ENCODE measurements around the gene SUMO3.

The SUMO3 gene

GRCh38 chr21:44838039-44838895 is 20.4 kb upstream of the SUMO3 start:
- ATAC-seq (ENCODE audit: low read depth) (no peak), DNase-seq (ENCODE audit: low spot score) (no peak)

GRCh38 chr21:44837537-44837936 is 19.7 kb upstream of the SUMO3 start:
- TF ChIP-seq CTCF (IDR thresholded peaks at IDR 0.05; ENCODE audit: poor library complexity, severe bottlenecking) = no peak
- Histone ChIP-seq H3K27me3 (ENCODE audit: insufficient read depth, poor library complexity, severe bottlenecking) (no peaks in the 10 kb centered on the region), H3K4me1 (ENCODE audit: insufficient read depth, poor library complexity, severe bottlenecking) (no peaks in the 10 kb centered on the region), H3K36me3 (ENCODE audit: low read depth) (no peaks in the 10 kb centered on the region), H3K27ac (ENCODE audit: poor library complexity, severe bottlenecking) (no peak overlapping the region), H3K4me3 (ENCODE audit: severe bottlenecking) (no peak overlapping the region), H3K9me3 (ENCODE audit: severe bottlenecking) (no peaks in the 10 kb centered on the region)
- DNase-seq (ENCODE audit: low spot score) = no peak
- no peak for ATAC-seq (ENCODE audit: low read depth)

More at GRCh38 chr21:44838039-44838895, 20.4 kb upstream of the SUMO3 start:
- H3K9me3 ChIP-seq (ENCODE audit: severe bottlenecking) = no peaks in the 10 kb centered on the region
- no peak for TF ChIP-seq CTCF (IDR thresholded peaks at IDR 0.05; ENCODE audit: poor library complexity, severe bottlenecking)
- H3K36me3 ChIP-seq (ENCODE audit: low read depth) = no peaks in the 10 kb centered on the region
- H3K4me1 ChIP-seq (ENCODE audit: insufficient read depth, poor library complexity, severe bottlenecking) = no peaks in the 10 kb centered on the region
- H3K4me3 ChIP-seq (ENCODE audit: severe bottlenecking) = no peak overlapping the region
- H3K27ac ChIP-seq (ENCODE audit: poor library complexity, severe bottlenecking) = no peak overlapping the region
- H3K27me3 ChIP-seq (ENCODE audit: insufficient read depth, poor library complexity, severe bottlenecking) = no peaks in the 10 kb centered on the region

GRCh38 chr21:44836666-44837471 is 19.0 kb upstream of the SUMO3 start:
- Histone ChIP-seq H3K27ac (ENCODE audit: poor library complexity, severe bottlenecking) (no peak overlapping the region), H3K9me3 (ENCODE audit: severe bottlenecking) (no peaks in the 10 kb centered on the region), H3K4me1 (ENCODE audit: insufficient read depth, poor library complexity, severe bottlenecking) (no peaks in the 10 kb centered on the region), H3K4me3 (ENCODE audit: severe bottlenecking) (no peak overlapping the region), H3K36me3 (ENCODE audit: low read depth) (no peaks in the 10 kb centered on the region), H3K27me3 (ENCODE audit: insufficient read depth, poor library complexity, severe bottlenecking) (no peaks in the 10 kb centered on the region)
- peak; percentile 40 for ATAC-seq (ENCODE audit: low read depth)
- no peak for TF ChIP-seq CTCF (IDR thresholded peaks at IDR 0.05; ENCODE audit: poor library complexity, severe bottlenecking)
- no peak for DNase-seq (ENCODE audit: low spot score)

- no peak overlapping the region for H3K4me3 ChIP-seq (ENCODE audit: severe bottlenecking)
- no peak for TF ChIP-seq CTCF (IDR thresholded peaks at IDR 0.05; ENCODE audit: poor library complexity, severe bottlenecking)
- ATAC-seq (ENCODE audit: low read depth) (no peak), DNase-seq (ENCODE audit: low spot score) (no peak)
- no peaks in the 10 kb centered on the region for H3K4me1 ChIP-seq (ENCODE audit: insufficient read depth, poor library complexity, severe bottlenecking)
- no peaks in the 10 kb centered on the region for H3K27me3 ChIP-seq (ENCODE audit: insufficient read depth, poor library complexity, severe bottlenecking)
- no peaks in the 10 kb centered on the region for H3K9me3 ChIP-seq (ENCODE audit: severe bottlenecking)
- H3K27ac ChIP-seq (ENCODE audit: poor library complexity, severe bottlenecking) = no peak overlapping the region
- H3K36me3 ChIP-seq (ENCODE audit: low read depth) = no peaks in the 10 kb centered on the region
Observed at GRCh38 chr21:44836349-44836665, 18.4 kb upstream of the SUMO3 start.

GRCh38 chr21:44835647-44835973 is 17.7 kb upstream of the SUMO3 start:
- Histone ChIP-seq H3K4me3 (ENCODE audit: severe bottlenecking) (no peak overlapping the region), H3K9me3 (ENCODE audit: severe bottlenecking) (no peaks in the 10 kb centered on the region), H3K4me1 (ENCODE audit: insufficient read depth, poor library complexity, severe bottlenecking) (no peaks in the 10 kb centered on the region), H3K36me3 (ENCODE audit: low read depth) (no peaks in the 10 kb centered on the region), H3K27me3 (ENCODE audit: insufficient read depth, poor library complexity, severe bottlenecking) (no peaks in the 10 kb centered on the region), H3K27ac (ENCODE audit: poor library complexity, severe bottlenecking) (no peak overlapping the region)
- DNase-seq (ENCODE audit: low spot score) (no peak), ATAC-seq (ENCODE audit: low read depth) (no peak)
- TF ChIP-seq CTCF (IDR thresholded peaks at IDR 0.05; ENCODE audit: poor library complexity, severe bottlenecking) = no peak
